ENCODE data around the gene NUP42.

The NUP42 gene

DNA sequence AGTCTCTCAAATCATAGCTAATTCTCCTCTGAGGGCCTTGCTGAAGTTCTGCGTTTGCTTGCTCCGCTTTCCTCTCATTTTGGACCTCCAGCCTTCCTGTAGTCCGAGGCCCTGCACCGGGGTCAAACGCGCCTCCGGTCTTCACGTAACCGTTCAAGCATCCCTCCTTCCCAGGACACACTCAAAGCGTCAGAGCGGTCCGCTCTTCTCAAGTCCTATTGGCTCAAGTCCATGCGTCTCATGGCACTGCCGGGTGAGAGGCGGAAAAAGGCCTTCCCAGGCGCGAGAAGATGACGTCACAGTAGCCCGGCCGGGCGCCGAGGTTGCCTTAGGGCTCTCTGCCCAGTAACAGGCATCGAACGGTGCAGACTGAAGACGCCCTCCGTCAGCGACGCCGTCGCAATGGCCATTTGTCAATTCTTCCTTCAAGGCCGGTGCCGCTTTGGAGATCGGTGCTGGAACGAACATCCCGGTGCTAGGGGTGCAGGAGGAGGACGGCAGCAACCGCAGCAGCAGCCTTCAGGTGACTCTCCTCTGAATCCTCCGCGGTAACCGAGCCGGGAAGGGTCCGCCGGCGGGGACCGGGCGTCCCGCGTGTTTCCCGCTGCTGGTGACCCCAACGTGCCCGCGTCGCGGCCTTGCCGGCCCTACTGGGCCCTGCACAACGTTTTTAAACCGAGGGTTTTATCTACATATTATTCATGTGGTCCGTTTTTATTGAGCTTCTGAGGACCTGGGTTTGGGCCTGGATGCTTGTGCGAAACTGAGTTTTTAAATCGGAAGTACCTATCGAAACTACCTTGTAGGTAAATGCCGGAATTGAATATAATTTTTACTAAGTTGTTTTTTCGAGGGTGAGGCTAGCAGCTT lies at the start of gene NUP42:
Gene NUP42 (plus strand): TSS at position 365 of the 870 bp plus-strand sequence. CDS start 38 bp downstream, at position 403.
- H3K36me3 ChIP-seq (ENCODE audit: control insufficient read depth in 1 of 2, insufficient read depth in 2 of 2, low read length in 2 of 2): peaks cover 0 to 9% of the 10 kb centered on the region in 2 donors
- H3K9me3 ChIP-seq (ENCODE audit: control insufficient read depth in 1 of 2, low read length in 2 of 2): no peaks in the 10 kb centered on the region
- H3K9ac ChIP-seq (ENCODE audit: low read depth in 1 of 2, low read length in 2 of 2): peak within 1 kb of the TSS; percentile 92 to 97
- H3K27ac ChIP-seq (ENCODE audit: low read depth, low read length): peak within 1 kb of the TSS; percentile 84
- no peaks in the 10 kb centered on the region for H3K27me3 ChIP-seq (ENCODE audit: control insufficient read depth in 1 of 2, insufficient read depth in 2 of 2, low read length in 2 of 2)
- H3K4me3 ChIP-seq (ENCODE audit: low read depth in 1 of 2, low read length in 2 of 2): peak within 1 kb of the TSS; percentile 94 to 99
- H3K4me1 ChIP-seq (ENCODE audit: control insufficient read depth in 1 of 2, insufficient read depth in 2 of 2, low read length in 2 of 2): peaks cover 8 to 14% of the 10 kb centered on the region in 2 donors

- peaks cover 0 to 3% of the 10 kb centered on the region in 2 donors for H3K9me3 ChIP-seq (ENCODE audit: control insufficient read depth in 1 of 2, low read length in 2 of 2)
- H3K9ac ChIP-seq (ENCODE audit: low read depth in 1 of 2, low read length in 2 of 2): no peak overlapping the region
- no peak overlapping the region for H3K27ac ChIP-seq (ENCODE audit: low read depth, low read length)
- H3K27me3 ChIP-seq (ENCODE audit: control insufficient read depth in 1 of 2, insufficient read depth in 2 of 2, low read length in 2 of 2): no peaks in the 10 kb centered on the region
- peaks cover 0 to 9% of the 10 kb centered on the region in 2 donors for H3K36me3 ChIP-seq (ENCODE audit: control insufficient read depth in 1 of 2, insufficient read depth in 2 of 2, low read length in 2 of 2)
- no peaks in the 10 kb centered on the region for H3K4me1 ChIP-seq (ENCODE audit: control insufficient read depth in 1 of 2, insufficient read depth in 2 of 2, low read length in 2 of 2)
- H3K4me3 ChIP-seq (ENCODE audit: low read depth in 1 of 2, low read length in 2 of 2): no peak overlapping the region
These were observed 48.1 kb upstream of the NUP42 start for GRCh38 chr7:23133797-23134196.

GRCh38 chr7:23135755-23136154 lies 46.1 kb upstream of the NUP42 start:
- H3K4me3 ChIP-seq (ENCODE audit: low read depth in 1 of 2, low read length in 2 of 2): no peak overlapping the region
- peaks cover 0 to 3% of the 10 kb centered on the region in 2 donors for H3K9me3 ChIP-seq (ENCODE audit: control insufficient read depth in 1 of 2, low read length in 2 of 2)
- H3K27ac ChIP-seq (ENCODE audit: low read depth, low read length): no peak overlapping the region
- no peaks in the 10 kb centered on the region for H3K27me3 ChIP-seq (ENCODE audit: control insufficient read depth in 1 of 2, insufficient read depth in 2 of 2, low read length in 2 of 2)
- H3K36me3 ChIP-seq (ENCODE audit: control insufficient read depth in 1 of 2, insufficient read depth in 2 of 2, low read length in 2 of 2): no peaks in the 10 kb centered on the region
- H3K4me1 ChIP-seq (ENCODE audit: control insufficient read depth in 1 of 2, insufficient read depth in 2 of 2, low read length in 2 of 2): no peaks in the 10 kb centered on the region
- no peak overlapping the region for H3K9ac ChIP-seq (ENCODE audit: low read depth in 1 of 2, low read length in 2 of 2)

DNA sequence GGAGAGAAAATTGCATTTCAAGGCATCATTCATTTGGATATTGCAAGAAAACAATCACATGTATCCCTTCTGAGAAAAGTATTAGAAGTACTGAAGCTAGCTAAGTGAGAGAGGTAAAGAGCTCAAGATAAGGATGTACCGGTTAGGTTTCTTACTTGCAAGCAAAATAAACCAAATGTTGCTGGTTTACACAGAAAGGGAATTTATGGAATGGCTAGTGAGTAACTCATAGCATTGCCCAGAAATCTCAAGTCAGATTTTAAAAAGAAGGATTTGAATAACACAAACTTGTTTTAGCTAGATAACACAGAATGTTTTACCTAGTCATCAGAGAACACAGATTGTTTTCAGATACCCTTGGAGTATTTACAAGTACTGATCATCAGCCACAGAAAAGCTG lies 45.6 kb upstream of the NUP42 start:
- no peaks in the 10 kb centered on the region for H3K4me1 ChIP-seq (ENCODE audit: control insufficient read depth in 1 of 2, insufficient read depth in 2 of 2, low read length in 2 of 2)
- H3K27ac ChIP-seq (ENCODE audit: low read depth, low read length): no peak overlapping the region

DNA sequence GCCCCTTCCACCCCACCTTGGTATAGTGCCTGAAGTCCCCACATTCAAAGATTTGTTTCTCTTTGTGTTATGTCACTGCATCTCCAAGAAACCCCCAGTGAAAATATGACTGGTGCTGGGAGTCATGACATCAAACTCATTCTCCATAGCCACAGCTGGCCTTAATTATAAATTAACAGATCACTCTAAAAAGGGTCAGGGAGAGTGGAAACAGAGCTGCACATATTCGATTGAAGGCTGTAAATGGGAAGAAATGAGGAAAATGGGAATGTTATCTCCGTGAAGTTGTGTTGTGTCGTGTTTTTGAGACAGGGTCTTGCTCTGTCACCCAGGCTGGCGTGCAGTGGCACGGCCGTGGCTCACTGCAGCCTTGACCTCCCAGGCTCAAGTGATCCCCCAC lies 24.2 kb upstream of the NUP42 start:
- Histone ChIP-seq H3K9ac (ENCODE audit: low read depth in 1 of 2, low read length in 2 of 2) (no peak overlapping the region), H3K4me3 (ENCODE audit: low read depth in 1 of 2, low read length in 2 of 2) (no peak overlapping the region), H3K36me3 (ENCODE audit: control insufficient read depth in 1 of 2, insufficient read depth in 2 of 2, low read length in 2 of 2) (peaks cover 0 to 4% of the 10 kb centered on the region in 2 donors), H3K27ac (ENCODE audit: low read depth, low read length) (no peak overlapping the region), H3K9me3 (ENCODE audit: control insufficient read depth in 1 of 2, low read length in 2 of 2) (no peaks in the 10 kb centered on the region), H3K27me3 (ENCODE audit: control insufficient read depth in 1 of 2, insufficient read depth in 2 of 2, low read length in 2 of 2) (no peaks in the 10 kb centered on the region), H3K4me1 (ENCODE audit: control insufficient read depth in 1 of 2, insufficient read depth in 2 of 2, low read length in 2 of 2) (peaks cover 0 to 8% of the 10 kb centered on the region in 2 donors)

More for the DNA sequence above, 45.6 kb upstream of the NUP42 start:
- Histone ChIP-seq H3K4me3 (ENCODE audit: low read depth in 1 of 2, low read length in 2 of 2) (no peak overlapping the region), H3K9me3 (ENCODE audit: control insufficient read depth in 1 of 2, low read length in 2 of 2) (peaks cover 0 to 3% of the 10 kb centered on the region in 2 donors), H3K36me3 (ENCODE audit: control insufficient read depth in 1 of 2, insufficient read depth in 2 of 2, low read length in 2 of 2) (peaks cover 0 to 4% of the 10 kb centered on the region in 2 donors), H3K27me3 (ENCODE audit: control insufficient read depth in 1 of 2, insufficient read depth in 2 of 2, low read length in 2 of 2) (no peaks in the 10 kb centered on the region), H3K9ac (ENCODE audit: low read depth in 1 of 2, low read length in 2 of 2) (no peak overlapping the region)

- Histone ChIP-seq H3K4me1 (ENCODE audit: control insufficient read depth in 1 of 2, insufficient read depth in 2 of 2, low read length in 2 of 2) (peaks cover 0 to 10% of the 10 kb centered on the region in 2 donors), H3K27ac (ENCODE audit: low read depth, low read length) (no peak overlapping the region), H3K4me3 (ENCODE audit: low read depth in 1 of 2, low read length in 2 of 2) (no peak overlapping the region), H3K27me3 (ENCODE audit: control insufficient read depth in 1 of 2, insufficient read depth in 2 of 2, low read length in 2 of 2) (no peaks in the 10 kb centered on the region), H3K36me3 (ENCODE audit: control insufficient read depth in 1 of 2, insufficient read depth in 2 of 2, low read length in 2 of 2) (peaks cover 0 to 4% of the 10 kb centered on the region in 2 donors), H3K9ac (ENCODE audit: low read depth in 1 of 2, low read length in 2 of 2) (no peak overlapping the region), H3K9me3 (ENCODE audit: control insufficient read depth in 1 of 2, low read length in 2 of 2) (no peaks in the 10 kb centered on the region)
These were observed 23.3 kb upstream of the NUP42 start for GRCh38 chr7:23158546-23158945.

- H3K9ac ChIP-seq (ENCODE audit: low read depth in 1 of 2, low read length in 2 of 2): no peak overlapping the region
- H3K27ac ChIP-seq (ENCODE audit: low read depth, low read length): no peak overlapping the region
- no peak overlapping the region for H3K4me3 ChIP-seq (ENCODE audit: low read depth in 1 of 2, low read length in 2 of 2)
- H3K9me3 ChIP-seq (ENCODE audit: control insufficient read depth in 1 of 2, low read length in 2 of 2): no peaks in the 10 kb centered on the region
- peaks cover 0 to 10% of the 10 kb centered on the region in 2 donors for H3K4me1 ChIP-seq (ENCODE audit: control insufficient read depth in 1 of 2, insufficient read depth in 2 of 2, low read length in 2 of 2)
- no peaks in the 10 kb centered on the region for H3K27me3 ChIP-seq (ENCODE audit: control insufficient read depth in 1 of 2, insufficient read depth in 2 of 2, low read length in 2 of 2)
- H3K36me3 ChIP-seq (ENCODE audit: control insufficient read depth in 1 of 2, insufficient read depth in 2 of 2, low read length in 2 of 2): peaks cover 0 to 2% of the 10 kb centered on the region in 2 donors
These were observed 20.4 kb upstream of the NUP42 start for GRCh38 chr7:23161482-23161881.

GRCh38 chr7:23164846-23165245 lies 17.0 kb upstream of the NUP42 start:
- no peaks in the 10 kb centered on the region for H3K9me3 ChIP-seq (ENCODE audit: control insufficient read depth in 1 of 2, low read length in 2 of 2)
- no peak overlapping the region for H3K4me3 ChIP-seq (ENCODE audit: low read depth in 1 of 2, low read length in 2 of 2)
- no peak overlapping the region for H3K27ac ChIP-seq (ENCODE audit: low read depth, low read length)
- peaks cover 0 to 10% of the 10 kb centered on the region in 2 donors for H3K4me1 ChIP-seq (ENCODE audit: control insufficient read depth in 1 of 2, insufficient read depth in 2 of 2, low read length in 2 of 2)
- no peak overlapping the region for H3K9ac ChIP-seq (ENCODE audit: low read depth in 1 of 2, low read length in 2 of 2)
- H3K36me3 ChIP-seq (ENCODE audit: control insufficient read depth in 1 of 2, insufficient read depth in 2 of 2, low read length in 2 of 2): peaks cover 0 to 10% of the 10 kb centered on the region in 2 donors
- no peaks in the 10 kb centered on the region for H3K27me3 ChIP-seq (ENCODE audit: control insufficient read depth in 1 of 2, insufficient read depth in 2 of 2, low read length in 2 of 2)

- H3K36me3 ChIP-seq (ENCODE audit: control insufficient read depth in 1 of 2, insufficient read depth in 2 of 2, low read length in 2 of 2): peaks cover 0 to 10% of the 10 kb centered on the region in 2 donors
- peaks cover 0 to 10% of the 10 kb centered on the region in 2 donors for H3K4me1 ChIP-seq (ENCODE audit: control insufficient read depth in 1 of 2, insufficient read depth in 2 of 2, low read length in 2 of 2)
These were observed 16.5 kb upstream of the NUP42 start for GRCh38 chr7:23165316-23165715.

DNA sequence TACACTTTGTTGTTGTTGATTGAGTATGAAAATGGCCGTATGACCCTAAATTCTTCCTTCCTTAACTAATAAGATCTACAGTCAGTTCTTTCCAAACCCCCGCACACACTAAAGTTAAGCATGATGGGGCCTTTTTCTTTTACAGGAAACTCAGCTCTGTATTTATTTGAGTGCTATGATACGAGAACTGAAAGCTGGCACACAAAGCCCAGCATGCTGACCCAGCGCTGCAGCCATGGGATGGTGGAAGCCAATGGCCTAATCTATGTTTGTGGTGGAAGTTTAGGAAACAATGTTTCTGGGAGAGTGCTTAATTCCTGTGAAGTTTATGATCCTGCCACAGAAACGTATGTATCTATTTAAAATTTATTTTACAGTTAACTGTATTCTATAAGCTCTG lies 14.2 kb upstream of the NUP42 start:
- peaks cover 0 to 10% of the 10 kb centered on the region in 2 donors for H3K36me3 ChIP-seq (ENCODE audit: control insufficient read depth in 1 of 2, insufficient read depth in 2 of 2, low read length in 2 of 2)
- H3K9me3 ChIP-seq (ENCODE audit: control insufficient read depth in 1 of 2, low read length in 2 of 2): no peaks in the 10 kb centered on the region
- H3K27ac ChIP-seq (ENCODE audit: low read depth, low read length): no peak overlapping the region
- no peak overlapping the region for H3K4me3 ChIP-seq (ENCODE audit: low read depth in 1 of 2, low read length in 2 of 2)
- peaks cover 0 to 1% of the 10 kb centered on the region in 2 donors for H3K4me1 ChIP-seq (ENCODE audit: control insufficient read depth in 1 of 2, insufficient read depth in 2 of 2, low read length in 2 of 2)
- H3K27me3 ChIP-seq (ENCODE audit: control insufficient read depth in 1 of 2, insufficient read depth in 2 of 2, low read length in 2 of 2): no peaks in the 10 kb centered on the region
- no peak overlapping the region for H3K9ac ChIP-seq (ENCODE audit: low read depth in 1 of 2, low read length in 2 of 2)

More at GRCh38 chr7:23165316-23165715, 16.5 kb upstream of the NUP42 start:
- no peaks in the 10 kb centered on the region for H3K9me3 ChIP-seq (ENCODE audit: control insufficient read depth in 1 of 2, low read length in 2 of 2)
- H3K9ac ChIP-seq (ENCODE audit: low read depth in 1 of 2, low read length in 2 of 2): no peak overlapping the region
- H3K27me3 ChIP-seq (ENCODE audit: control insufficient read depth in 1 of 2, insufficient read depth in 2 of 2, low read length in 2 of 2): no peaks in the 10 kb centered on the region
- H3K4me3 ChIP-seq (ENCODE audit: low read depth in 1 of 2, low read length in 2 of 2): no peak overlapping the region
- H3K27ac ChIP-seq (ENCODE audit: low read depth, low read length): no peak overlapping the region

All from duodenal mucosa (tissue), 2 donors.